PFSK-1 (cell line): ENCODE measurements around the gene PHF13.

Source experiments
- POLR2AphosphoS5 ChIP-seq: IDR thresholded peaks from 2 replicates; pipeline ENCODE4 v1.6.1; 2012; ENCODE audit warnings: low read depth, mild to moderate bottlenecking, control low read depth, low read length, moderate library complexity
- SIN3A ChIP-seq: IDR thresholded peaks from 2 replicates; pipeline ENCODE4 v1.6.1; 2012; ENCODE audit warnings: mild to moderate bottlenecking, low read length, moderate library complexity, borderline replicate concordance; ENCODE audit not compliant: insufficient read depth
- TAF1 ChIP-seq: IDR thresholded peaks from 2 replicates; pipeline ENCODE4 v1.6.1; 2012; ENCODE audit warnings: low read length, control low read depth, borderline replicate concordance; ENCODE audit not compliant: insufficient read depth
- TF ChIP-seq, protein P1 (sequence below), 2 experiments: IDR thresholded peaks; 2 replicates each; pipeline versions ENCODE4 v1.6.1 to v1.8.0; 2011 to 2012; ENCODE audit warnings: low read depth in 2 of 2, low read length in 2 of 2, control low read depth in 1 of 2, inconsistent platforms in 1 of 2, mild to moderate bottlenecking in 1 of 2, moderate library complexity in 1 of 2; ENCODE audit not compliant: insufficient read depth in 1 of 2

- TF ChIP-seq POLR2AphosphoS5 (no peak), TAF1 (no peak), SIN3A (no peak)
- TF ChIP-seq, protein P1, sequence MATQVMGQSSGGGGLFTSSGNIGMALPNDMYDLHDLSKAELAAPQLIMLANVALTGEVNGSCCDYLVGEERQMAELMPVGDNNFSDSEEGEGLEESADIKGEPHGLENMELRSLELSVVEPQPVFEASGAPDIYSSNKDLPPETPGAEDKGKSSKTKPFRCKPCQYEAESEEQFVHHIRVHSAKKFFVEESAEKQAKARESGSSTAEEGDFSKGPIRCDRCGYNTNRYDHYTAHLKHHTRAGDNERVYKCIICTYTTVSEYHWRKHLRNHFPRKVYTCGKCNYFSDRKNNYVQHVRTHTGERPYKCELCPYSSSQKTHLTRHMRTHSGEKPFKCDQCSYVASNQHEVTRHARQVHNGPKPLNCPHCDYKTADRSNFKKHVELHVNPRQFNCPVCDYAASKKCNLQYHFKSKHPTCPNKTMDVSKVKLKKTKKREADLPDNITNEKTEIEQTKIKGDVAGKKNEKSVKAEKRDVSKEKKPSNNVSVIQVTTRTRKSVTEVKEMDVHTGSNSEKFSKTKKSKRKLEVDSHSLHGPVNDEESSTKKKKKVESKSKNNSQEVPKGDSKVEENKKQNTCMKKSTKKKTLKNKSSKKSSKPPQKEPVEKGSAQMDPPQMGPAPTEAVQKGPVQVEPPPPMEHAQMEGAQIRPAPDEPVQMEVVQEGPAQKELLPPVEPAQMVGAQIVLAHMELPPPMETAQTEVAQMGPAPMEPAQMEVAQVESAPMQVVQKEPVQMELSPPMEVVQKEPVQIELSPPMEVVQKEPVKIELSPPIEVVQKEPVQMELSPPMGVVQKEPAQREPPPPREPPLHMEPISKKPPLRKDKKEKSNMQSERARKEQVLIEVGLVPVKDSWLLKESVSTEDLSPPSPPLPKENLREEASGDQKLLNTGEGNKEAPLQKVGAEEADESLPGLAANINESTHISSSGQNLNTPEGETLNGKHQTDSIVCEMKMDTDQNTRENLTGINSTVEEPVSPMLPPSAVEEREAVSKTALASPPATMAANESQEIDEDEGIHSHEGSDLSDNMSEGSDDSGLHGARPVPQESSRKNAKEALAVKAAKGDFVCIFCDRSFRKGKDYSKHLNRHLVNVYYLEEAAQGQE (IDR thresholded peaks at IDR 0.05; ENCODE audit: insufficient read depth in 1 of 2, low read depth in 2 of 2, low read length in 2 of 2) = no peak
These were observed 21.1 kb upstream of the PHF13 start for GRCh38 chr1:6592441-6592840.
